Right lobe of liver (tissue), 4 donors: ENCODE measurements around the gene BET1.

Experiments
- POLR2A ChIP-seq: fragments of 450-650 bp; IDR thresholded peaks from one replicate; pipeline ENCODE4 v1.6.1; 2017; ENCODE audit warnings: antibody characterized with exemption, mild to moderate bottlenecking
- TF ChIP-seq, protein P1 (sequence below), 4 donors: fragments of 200-600 bp in 3 of 4; fragments of 450-650 bp in 1 of 4; IDR thresholded peaks; one replicate each; pipeline versions ENCODE4 v1.5.1 to v1.8.0; 2016 to 2022; ENCODE audit warnings: antibody characterized with exemption in 4 of 4, mild to moderate bottlenecking in 2 of 4
- donor health status: DM: no; HTN: no; CAD: no.
- donor health status: DM: no; HTN: no; CAD: no.
- donor health status: DM: no; HTN: yes; CAD: no.

DNA sequence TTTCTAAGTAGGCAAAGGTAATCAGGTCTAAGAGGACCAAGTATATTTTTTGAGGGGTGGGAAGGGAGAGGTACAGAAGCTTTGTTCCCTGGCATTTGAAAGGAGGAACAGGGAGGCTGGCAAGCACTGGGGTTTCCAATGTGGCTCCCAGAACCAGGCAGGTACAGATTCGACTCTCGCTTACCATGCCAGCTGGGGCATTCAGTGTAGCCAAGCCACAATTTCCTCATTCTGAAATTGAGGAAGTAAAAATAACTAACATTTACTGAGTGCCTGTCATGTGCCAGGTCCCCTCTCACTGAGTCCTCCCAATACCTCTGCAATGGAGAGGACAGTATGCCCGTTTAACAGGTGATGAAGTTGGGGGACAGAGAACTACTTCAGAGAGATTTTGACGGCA is 45.9 kb upstream of the BET1 start:
- TF ChIP-seq, protein P1, sequence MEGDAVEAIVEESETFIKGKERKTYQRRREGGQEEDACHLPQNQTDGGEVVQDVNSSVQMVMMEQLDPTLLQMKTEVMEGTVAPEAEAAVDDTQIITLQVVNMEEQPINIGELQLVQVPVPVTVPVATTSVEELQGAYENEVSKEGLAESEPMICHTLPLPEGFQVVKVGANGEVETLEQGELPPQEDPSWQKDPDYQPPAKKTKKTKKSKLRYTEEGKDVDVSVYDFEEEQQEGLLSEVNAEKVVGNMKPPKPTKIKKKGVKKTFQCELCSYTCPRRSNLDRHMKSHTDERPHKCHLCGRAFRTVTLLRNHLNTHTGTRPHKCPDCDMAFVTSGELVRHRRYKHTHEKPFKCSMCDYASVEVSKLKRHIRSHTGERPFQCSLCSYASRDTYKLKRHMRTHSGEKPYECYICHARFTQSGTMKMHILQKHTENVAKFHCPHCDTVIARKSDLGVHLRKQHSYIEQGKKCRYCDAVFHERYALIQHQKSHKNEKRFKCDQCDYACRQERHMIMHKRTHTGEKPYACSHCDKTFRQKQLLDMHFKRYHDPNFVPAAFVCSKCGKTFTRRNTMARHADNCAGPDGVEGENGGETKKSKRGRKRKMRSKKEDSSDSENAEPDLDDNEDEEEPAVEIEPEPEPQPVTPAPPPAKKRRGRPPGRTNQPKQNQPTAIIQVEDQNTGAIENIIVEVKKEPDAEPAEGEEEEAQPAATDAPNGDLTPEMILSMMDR (IDR thresholded peaks at IDR 0.05): no peak
- TF ChIP-seq POLR2A: no peak
